DMS79 treated with DMSO at 0.1 percent for 48 hours (cell line): Measurements from ENCODE around the gene ZCCHC18.

ENCODE experiments used
- DNase-seq: peaks from one replicate; lab custom pipeline; 2025; lab: John Stamatoyannopoulos, UW

Gene ZCCHC18

GRCh38 chrX:104134583-104135261, 22.4 kb downstream of the ZCCHC18 start:
- no peak for DNase-seq

- DNase-seq, result no peak
These were observed 23.4 kb downstream of the ZCCHC18 start for GRCh38 chrX:104135677-104136076.

GRCh38 chrX:104136241-104137019, 24.1 kb downstream of the ZCCHC18 start:
- DNase-seq, result peak; percentile 74

- DNase-seq, result no peak
These were observed 25.2 kb downstream of the ZCCHC18 start for GRCh38 chrX:104137496-104137895.

GRCh38 chrX:104141087-104141760, 28.9 kb downstream of the ZCCHC18 start:
- no peak for DNase-seq

GRCh38 chrX:104151037-104151436, 38.7 kb downstream of the ZCCHC18 start:
- no peak for DNase-seq

GRCh38 chrX:104156630-104157529, 44.6 kb downstream of the ZCCHC18 start, which contains the start of gene SLC25A53:
TSS of gene SLC25A53 (minus strand) at chrX:104157009. CDS start at chrX:104105257, 51,752 bp downstream.
- DNase-seq, result peak; percentile 82
